Nephron progenitor cell (in vitro differentiated cells): ENCODE results near the gene BAHCC1.

Experiments
- DNase-seq: peaks from one replicate; pipeline ENCODE4 v3.0.0; 2021
- H3K27ac Mint-ChIP-seq: 2 replicates; pipeline ENCODE4 v1.8.0; 2021; ENCODE audit warnings: mild to moderate bottlenecking, moderate library complexity, mixed read lengths
- H3K27me3 Mint-ChIP-seq: 2 replicates; pipeline ENCODE4 v1.8.0; 2021; ENCODE audit warnings: mild to moderate bottlenecking, low read depth, mixed read lengths; ENCODE audit not compliant: poor library complexity
- H3K36me3 Mint-ChIP-seq: 2 replicates; pipeline ENCODE4 v1.8.0; 2021; ENCODE audit warnings: low read depth, mixed read lengths
- H3K4me1 Mint-ChIP-seq: 2 replicates; pipeline ENCODE4 v1.8.0; 2021; ENCODE audit warnings: mixed read lengths
- H3K4me3 Mint-ChIP-seq: 2 replicates; pipeline ENCODE4 v1.8.0; 2021; ENCODE audit warnings: mild to moderate bottlenecking, moderate library complexity, mixed read lengths
- H3K9me3 Mint-ChIP-seq: 2 replicates; pipeline ENCODE4 v1.8.0; 2021; ENCODE audit warnings: mild to moderate bottlenecking, moderate library complexity, mixed read lengths
- CTCF ChIP-seq: fragments of 200-600 bp; sonication (generic); IDR thresholded peaks from 2 replicates; pipeline ENCODE4 v1.5.0; 2021; ENCODE audit warnings: antibody characterized with exemption

Gene BAHCC1

GRCh38 chr17:81366648-81367047, 28.6 kb upstream of the BAHCC1 start:
- Mint-ChIP-seq H3K9me3 (peaks cover 5% of the 10 kb centered on the region), H3K27me3 (peaks cover 21% of the 10 kb centered on the region), H3K4me3 (no peak overlapping the region), H3K27ac (no peak overlapping the region), H3K4me1 (peaks cover 39% of the 10 kb centered on the region), H3K36me3 (no peaks in the 10 kb centered on the region)
- no peak for TF ChIP-seq CTCF
- DNase-seq = no peak

- Mint-ChIP-seq H3K27me3 (peaks cover 19% of the 10 kb centered on the region), H3K27ac (no peak overlapping the region), H3K9me3 (peaks cover 1% of the 10 kb centered on the region), H3K36me3 (no peaks in the 10 kb centered on the region), H3K4me3 (no peak overlapping the region), H3K4me1 (peaks cover 38% of the 10 kb centered on the region)
- DNase-seq = no peak
- no peak for TF ChIP-seq CTCF
These were observed 28.1 kb upstream of the BAHCC1 start for GRCh38 chr17:81367171-81367570.

- no peak overlapping the region for H3K4me3 Mint-ChIP-seq
- H3K27ac Mint-ChIP-seq = no peak overlapping the region
- DNase-seq = no peak
- peaks cover 35% of the 10 kb centered on the region for H3K4me1 Mint-ChIP-seq
- no peaks in the 10 kb centered on the region for H3K36me3 Mint-ChIP-seq
- H3K9me3 Mint-ChIP-seq = no peaks in the 10 kb centered on the region
- no peak for TF ChIP-seq CTCF
- peaks cover 19% of the 10 kb centered on the region for H3K27me3 Mint-ChIP-seq
These were observed 26.9 kb upstream of the BAHCC1 start for GRCh38 chr17:81368161-81369022.

- H3K36me3 Mint-ChIP-seq = no peaks in the 10 kb centered on the region
- H3K4me3 Mint-ChIP-seq = no peak overlapping the region
- peaks cover 14% of the 10 kb centered on the region for H3K27me3 Mint-ChIP-seq
- no peaks in the 10 kb centered on the region for H3K9me3 Mint-ChIP-seq
- peaks cover 21% of the 10 kb centered on the region for H3K4me1 Mint-ChIP-seq
- no peak for DNase-seq
- TF ChIP-seq CTCF = no peak
- H3K27ac Mint-ChIP-seq = no peak overlapping the region
These were observed 25.0 kb upstream of the BAHCC1 start for GRCh38 chr17:81370294-81370693.

- H3K27me3 Mint-ChIP-seq = peaks cover 10% of the 10 kb centered on the region
- no peaks in the 10 kb centered on the region for H3K9me3 Mint-ChIP-seq
- H3K4me1 Mint-ChIP-seq = peaks cover 13% of the 10 kb centered on the region
- DNase-seq = peak; percentile 49
- peak overlapping the region; percentile 17 for H3K27ac Mint-ChIP-seq
- no peak overlapping the region for H3K4me3 Mint-ChIP-seq
- peak; percentile 32 for TF ChIP-seq CTCF
- no peaks in the 10 kb centered on the region for H3K36me3 Mint-ChIP-seq
These were observed 23.1 kb upstream of the BAHCC1 start for GRCh38 chr17:81371910-81372760.
